ENCODE results near the gene ZNF446. TPM values are rescaled to one million over a fixed set of nuclear protein-coding genes. Genes with fewer than 3 reads are reported as not detected.
"Not testable (repeated sequence)": the region's sequence is repeated elsewhere in the genome, so short reads cannot be mapped to it uniquely, and the experiment has no call there.

ZNF446 gene
- total RNA-seq, 1 donor from 2014 or later: 11.9 TPM

GRCh38 chr19:58480831-58481230 is 4.7 kb downstream of the ZNF446 start:
- peaks cover 4% of the 10 kb centered on the region for H3K4me1 Mint-ChIP-seq (ENCODE audit: low read depth, unreplicated experiment)
- peaks cover 4% of the 10 kb centered on the region for H3K9me3 Mint-ChIP-seq (ENCODE audit: unreplicated experiment)
- H3K27ac Mint-ChIP-seq (ENCODE audit: unreplicated experiment): no peak overlapping the region
- H3K36me3 Mint-ChIP-seq (ENCODE audit: unreplicated experiment): no peaks in the 10 kb centered on the region
- no peak overlapping the region for H3K4me3 Mint-ChIP-seq (ENCODE audit: unreplicated experiment)
- peaks cover 3% of the 10 kb centered on the region for H3K27me3 Mint-ChIP-seq (ENCODE audit: unreplicated experiment)
- DNase-seq: no peak
- no peak for TF ChIP-seq CTCF (IDR thresholded peaks at IDR 0.05; ENCODE audit: partially characterized antibody, unreplicated experiment)

DNA sequence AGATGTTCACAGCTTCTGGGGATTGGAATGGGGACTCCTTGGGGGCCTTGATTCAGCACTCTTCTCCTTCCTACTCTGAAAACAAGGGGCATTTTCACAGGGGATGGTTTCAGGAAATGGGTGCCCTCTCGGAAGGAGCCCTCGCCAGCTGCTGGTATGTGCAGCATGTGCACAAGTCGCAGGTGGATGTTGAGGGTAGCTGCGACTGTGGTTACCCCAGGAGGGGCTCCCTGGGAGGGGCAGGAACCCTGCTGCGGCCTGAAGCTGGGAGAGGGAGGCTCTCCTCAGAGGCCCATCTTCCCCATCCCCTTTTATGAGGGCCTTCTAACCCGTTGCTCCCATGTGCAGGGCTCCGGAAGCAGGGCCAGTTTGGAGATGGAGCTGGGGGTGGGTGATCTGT is 6.2 kb downstream of the ZNF446 start:
- no peak for DNase-seq
- no peak for TF ChIP-seq CTCF (IDR thresholded peaks at IDR 0.05; ENCODE audit: partially characterized antibody, unreplicated experiment)
- Mint-ChIP-seq H3K4me1 (ENCODE audit: low read depth, unreplicated experiment) (no peaks in the 10 kb centered on the region), H3K36me3 (ENCODE audit: unreplicated experiment) (no peaks in the 10 kb centered on the region), H3K4me3 (ENCODE audit: unreplicated experiment) (peak overlapping the region; percentile 32), H3K27me3 (ENCODE audit: unreplicated experiment) (no peaks in the 10 kb centered on the region), H3K9me3 (ENCODE audit: unreplicated experiment) (no peaks in the 10 kb centered on the region), H3K27ac (ENCODE audit: unreplicated experiment) (no peak overlapping the region)

- Mint-ChIP-seq H3K27ac (ENCODE audit: unreplicated experiment) (no peak overlapping the region), H3K4me3 (ENCODE audit: unreplicated experiment) (no peak overlapping the region), H3K9me3 (ENCODE audit: unreplicated experiment) (no peaks in the 10 kb centered on the region), H3K36me3 (ENCODE audit: unreplicated experiment) (no peaks in the 10 kb centered on the region), H3K27me3 (ENCODE audit: unreplicated experiment) (no peaks in the 10 kb centered on the region), H3K4me1 (ENCODE audit: low read depth, unreplicated experiment) (no peaks in the 10 kb centered on the region)
- no peak for TF ChIP-seq CTCF (IDR thresholded peaks at IDR 0.05; ENCODE audit: partially characterized antibody, unreplicated experiment)
- no peak for DNase-seq
These were observed 7.6 kb downstream of the ZNF446 start for GRCh38 chr19:58483776-58484175.

DNA sequence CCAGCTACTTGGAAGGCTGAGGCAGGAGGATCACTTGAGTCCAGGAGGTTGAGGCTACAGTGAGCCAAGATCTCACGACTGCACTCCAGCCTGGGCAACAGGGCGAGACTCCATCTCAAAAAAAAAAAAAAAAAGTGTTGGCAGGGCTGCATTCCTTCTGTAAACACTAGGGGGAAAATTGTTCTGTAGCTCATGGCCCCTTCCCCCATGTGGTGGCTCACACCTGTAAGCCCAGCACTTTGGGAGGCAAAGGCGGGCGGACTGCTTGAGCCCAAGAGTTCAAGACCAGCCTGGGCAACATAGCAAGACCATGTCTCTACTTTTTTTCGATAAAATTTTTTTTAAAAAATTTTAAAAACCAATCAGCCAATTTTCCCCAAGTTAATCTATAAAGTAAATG is 8.2 kb downstream of the ZNF446 start:
- not testable (repeated sequence) for DNase-seq

DNA sequence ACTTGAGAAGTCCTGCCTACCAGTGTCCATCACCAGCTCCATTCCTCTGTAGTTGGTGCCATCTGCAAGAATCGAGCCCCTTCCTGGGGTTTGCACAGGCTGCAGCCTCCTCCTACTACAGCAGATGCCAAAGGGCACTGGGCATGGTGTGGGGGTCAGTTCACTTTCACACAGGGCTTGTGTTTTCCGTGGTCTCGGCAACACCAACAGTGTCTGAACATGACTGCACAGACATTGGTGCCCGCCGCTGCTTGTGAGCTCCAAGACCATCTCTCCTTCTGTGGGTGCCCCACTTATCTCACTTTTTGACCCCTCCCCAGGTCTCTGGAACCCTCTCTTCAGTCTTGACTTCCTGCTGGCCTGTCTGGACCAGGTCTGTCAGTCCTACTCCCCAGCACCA is 15.2 kb downstream of the ZNF446 start:
- no peak for TF ChIP-seq CTCF (IDR thresholded peaks at IDR 0.05; ENCODE audit: partially characterized antibody, unreplicated experiment)
- Mint-ChIP-seq H3K36me3 (ENCODE audit: unreplicated experiment) (no peaks in the 10 kb centered on the region), H3K27me3 (ENCODE audit: unreplicated experiment) (peaks cover 4% of the 10 kb centered on the region), H3K4me3 (ENCODE audit: unreplicated experiment) (peak overlapping the region; percentile 30), H3K9me3 (ENCODE audit: unreplicated experiment) (peaks cover 2% of the 10 kb centered on the region), H3K4me1 (ENCODE audit: low read depth, unreplicated experiment) (no peaks in the 10 kb centered on the region), H3K27ac (ENCODE audit: unreplicated experiment) (no peak overlapping the region)
- no peak for DNase-seq

More for the DNA sequence above, 8.2 kb downstream of the ZNF446 start:
- H3K27ac Mint-ChIP-seq (ENCODE audit: unreplicated experiment); H3K4me3 Mint-ChIP-seq (ENCODE audit: unreplicated experiment); H3K4me1 Mint-ChIP-seq (ENCODE audit: low read depth, unreplicated experiment); H3K36me3 Mint-ChIP-seq (ENCODE audit: unreplicated experiment); H3K27me3 Mint-ChIP-seq (ENCODE audit: unreplicated experiment); H3K9me3 Mint-ChIP-seq (ENCODE audit: unreplicated experiment): not testable (repeated sequence)
- peak; percentile 34 for TF ChIP-seq CTCF (IDR thresholded peaks at IDR 0.05; ENCODE audit: partially characterized antibody, unreplicated experiment)

Data from glutamatergic neuron (in vitro differentiated cells).